PC-9 (cell line): ENCODE data around the gene UROD. TPM values are rescaled to one million over a fixed set of nuclear protein-coding genes. Genes with fewer than 3 reads are reported as not detected.

Experiments
- BruUV-seq: library from RNA; stranded (reverse); fragments of 400-500 nt; replicated peaks from 2 replicates; lab custom pipeline; 2021; lab: Mats Ljungman, UMichigan
- CTCF ChIA-PET: fragments of 300-600 bp; sonication (Branson Sonifier 250); formaldehyde crosslinking; loops from one replicate; lab custom pipeline; 2022; ENCODE audit warnings: antibody characterized with exemption; lab: Charles Lee
- POLR2A ChIA-PET: fragments of 300-600 bp; sonication (Branson Sonifier 250); formaldehyde crosslinking; loops from one replicate; lab custom pipeline; 2022; ENCODE audit warnings: antibody characterized with exemption; ENCODE audit not compliant: unreplicated experiment; lab: Charles Lee
- DNase-seq, 2 experiments: peaks; one replicate each; pipeline versions ENCODE4 v3.0.0 to v3.0.0-alpha.2; 2015 to 2022; ENCODE audit warnings: mixed read lengths in 1 of 2
- H2AFZ ChIP-seq: fragments of 200-600 bp; sonication (generic); 2 replicates; pipeline ENCODE4 v1.8.1; 2017; ENCODE audit warnings: antibody characterized with exemption
- H3F3A ChIP-seq: fragments of 200-600 bp; sonication (generic); 2 replicates; pipeline ENCODE4 v1.8.1; 2017; ENCODE audit warnings: antibody characterized with exemption, mild to moderate bottlenecking, low read depth; ENCODE audit not compliant: insufficient read depth
- H3K27ac ChIP-seq: fragments of 200-600 bp; sonication (generic); 2 replicates; pipeline ENCODE4 v1.6.1; 2016; ENCODE audit warnings: mixed run types
- H3K27me3 ChIP-seq: fragments of 200-600 bp; sonication (generic); 2 replicates; pipeline ENCODE4 v1.6.1; 2016; ENCODE audit warnings: low read depth, mixed run types; ENCODE audit not compliant: insufficient read depth
- H3K36me3 ChIP-seq: fragments of 200-600 bp; sonication (generic); 2 replicates; pipeline ENCODE4 v1.6.1; 2016; ENCODE audit warnings: low read depth, mixed run types
- H3K4me1 ChIP-seq: fragments of 200-600 bp; sonication (generic); replicated peaks from 2 replicates; pipeline ENCODE4 v1.6.1; 2016; ENCODE audit warnings: mixed run types; ENCODE audit not compliant: insufficient read depth
- H3K4me2 ChIP-seq: fragments of 200-600 bp; sonication (generic); 2 replicates; pipeline ENCODE4 v1.6.1; 2017; ENCODE audit warnings: mixed run types
- H3K4me3 ChIP-seq: fragments of 200-600 bp; sonication (generic); 2 replicates; pipeline ENCODE4 v1.6.1; 2016; ENCODE audit warnings: mixed run types
- H3K79me2 ChIP-seq: fragments of 200-600 bp; sonication (generic); 2 replicates; pipeline ENCODE4 v1.6.1; 2017; ENCODE audit warnings: low read depth, mixed run types
- H3K9me2 ChIP-seq: fragments of 200-600 bp; sonication (generic); 2 replicates; pipeline ENCODE4 v1.8.1; 2017; ENCODE audit warnings: mild to moderate bottlenecking; ENCODE audit not compliant: insufficient read depth
- H3K9me3 ChIP-seq: fragments of 200-600 bp; sonication (generic); 2 replicates; pipeline ENCODE4 v1.8.1; 2016; ENCODE audit warnings: low read depth; ENCODE audit not compliant: insufficient read depth
- H4K20me1 ChIP-seq: fragments of 200-600 bp; sonication (generic); 2 replicates; pipeline ENCODE4 v1.8.1; 2017; ENCODE audit not compliant: insufficient read depth
- EZH2 ChIP-seq: fragments of 200-600 bp; sonication (generic); IDR thresholded peaks from 2 replicates; pipeline ENCODE4 v1.8.0; 2017; ENCODE audit warnings: antibody characterized with exemption, low read depth
- intact Hi-C: fragments of 100-400 bp; cut with micrococcal nuclease; formaldehyde crosslinking; loops from one replicate; pipeline ENCODE4 v1.10.0; 2022; ENCODE audit not compliant: unreplicated experiment
- total RNA-seq: library from RNA; stranded (reverse); gene quantifications from 2 replicates; pipeline ENCODE4 v1.2.3, GENCODE V29; 2021
- TF ChIP-seq, protein P1 (sequence below): fragments of 200-600 bp; sonication (generic); conservative IDR thresholded peaks from 2 replicates; pipeline ENCODE4 v1.6.1; 2017; ENCODE audit warnings: mixed run types, antibody characterized with exemption, mild to moderate bottlenecking, moderate library complexity

UROD gene
- total RNA-seq, 1 experiment from 2014 or later = 81.1 TPM

GRCh38 chr1:45013551-45014209, 1.6 kb downstream of the UROD start:
- DNase-seq = no peak
- Histone ChIP-seq H3K9me3 (no peaks in the 10 kb centered on the region), H3K4me3 (no peak overlapping the region), H3K27ac (no peak overlapping the region), H3K9me2 (no peaks in the 10 kb centered on the region), H3K79me2 (peaks cover 14% of the 10 kb centered on the region; the same call in 1 of the 2 replicates), H4K20me1 (no peaks in the 10 kb centered on the region), H3K27me3 (no peaks in the 10 kb centered on the region), H2AFZ (no peak overlapping the region), H3F3A (peaks cover 16% of the 10 kb centered on the region; the same call in 1 of the 2 replicates), H3K36me3 (no peaks in the 10 kb centered on the region), H3K4me1 (peaks cover 20% of the 10 kb centered on the region), H3K4me2 (peak overlapping the region; percentile 98)
- ChIA-PET POLR2A (no interaction called here), CTCF (interaction anchor here (0.9 to 4.5 kb wide), 8 partner anchors 177 to 479 kb away, joined by 3 to 53 read pairs (median 5); no protein-coding TSS in a partner anchor)
- TF ChIP-seq EZH2 = no peak
- TF ChIP-seq, protein P1, sequence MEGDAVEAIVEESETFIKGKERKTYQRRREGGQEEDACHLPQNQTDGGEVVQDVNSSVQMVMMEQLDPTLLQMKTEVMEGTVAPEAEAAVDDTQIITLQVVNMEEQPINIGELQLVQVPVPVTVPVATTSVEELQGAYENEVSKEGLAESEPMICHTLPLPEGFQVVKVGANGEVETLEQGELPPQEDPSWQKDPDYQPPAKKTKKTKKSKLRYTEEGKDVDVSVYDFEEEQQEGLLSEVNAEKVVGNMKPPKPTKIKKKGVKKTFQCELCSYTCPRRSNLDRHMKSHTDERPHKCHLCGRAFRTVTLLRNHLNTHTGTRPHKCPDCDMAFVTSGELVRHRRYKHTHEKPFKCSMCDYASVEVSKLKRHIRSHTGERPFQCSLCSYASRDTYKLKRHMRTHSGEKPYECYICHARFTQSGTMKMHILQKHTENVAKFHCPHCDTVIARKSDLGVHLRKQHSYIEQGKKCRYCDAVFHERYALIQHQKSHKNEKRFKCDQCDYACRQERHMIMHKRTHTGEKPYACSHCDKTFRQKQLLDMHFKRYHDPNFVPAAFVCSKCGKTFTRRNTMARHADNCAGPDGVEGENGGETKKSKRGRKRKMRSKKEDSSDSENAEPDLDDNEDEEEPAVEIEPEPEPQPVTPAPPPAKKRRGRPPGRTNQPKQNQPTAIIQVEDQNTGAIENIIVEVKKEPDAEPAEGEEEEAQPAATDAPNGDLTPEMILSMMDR = no peak
- intact Hi-C loops = loop anchor here (1.0 to 10.0 kb wide), 9 partner anchors 217 to 1331 kb away; partner anchors contain the start of genes MUTYH, NASP, NSUN4 and TOE1
- BruUV-seq = TSS peak; percentile 62

DNA sequence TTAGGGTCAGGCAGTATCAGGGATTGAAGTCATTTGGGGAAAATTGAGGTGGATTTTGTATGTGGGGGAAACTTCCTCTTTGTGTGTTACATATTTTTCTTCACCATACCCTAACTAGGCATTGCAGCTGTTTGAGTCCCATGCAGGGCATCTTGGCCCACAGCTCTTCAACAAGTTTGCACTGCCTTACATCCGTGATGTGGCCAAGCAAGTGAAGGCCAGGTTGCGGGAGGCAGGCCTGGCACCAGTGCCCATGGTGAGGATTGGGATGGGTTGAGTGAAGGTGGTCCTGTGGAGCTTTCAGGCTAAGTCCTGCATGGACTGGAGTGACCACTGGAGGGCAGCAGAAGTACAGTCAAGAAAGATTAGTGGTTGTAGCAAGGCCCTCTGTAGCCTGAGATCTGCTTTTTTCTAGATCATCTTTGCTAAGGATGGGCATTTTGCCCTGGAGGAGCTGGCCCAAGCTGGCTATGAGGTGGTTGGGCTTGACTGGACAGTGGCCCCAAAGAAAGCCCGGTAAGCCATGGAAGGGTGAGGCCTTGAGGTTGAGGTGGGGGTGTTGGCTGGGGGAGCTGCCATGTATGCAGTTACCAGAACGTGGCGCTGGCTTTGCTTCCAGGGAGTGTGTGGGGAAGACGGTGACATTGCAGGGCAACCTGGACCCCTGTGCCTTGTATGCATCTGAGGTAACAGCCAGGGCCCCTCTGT, 2.4 kb downstream of the UROD start:
- Histone ChIP-seq H3K27me3 (no peaks in the 10 kb centered on the region), H3K27ac (no peak overlapping the region), H3K36me3 (no peaks in the 10 kb centered on the region), H3K4me2 (no peak overlapping the region), H3K9me3 (no peaks in the 10 kb centered on the region), H4K20me1 (no peaks in the 10 kb centered on the region), H2AFZ (no peak overlapping the region), H3K4me1 (peaks cover 20% of the 10 kb centered on the region), H3K4me3 (no peak overlapping the region), H3K9me2 (no peaks in the 10 kb centered on the region), H3K79me2 (peaks cover 13% of the 10 kb centered on the region; the same call in 1 of the 2 replicates), H3F3A (peaks cover 16% of the 10 kb centered on the region; the same call in 1 of the 2 replicates)
- TF ChIP-seq EZH2 = no peak
- TF ChIP-seq, protein P1 = peak; percentile 93
- no TSS peak for BruUV-seq
- ChIA-PET CTCF (interaction anchor here (0.6 to 4.5 kb wide), 8 partner anchors 146 to 478 kb away, joined by 3 to 53 read pairs (median 4); no protein-coding TSS in a partner anchor), POLR2A (interaction anchor here (0.6 kb wide), 2 partner anchors 865 to 1209 kb away, joined by 4 to 7 read pairs; no protein-coding TSS in a partner anchor)
- DNase-seq = peak; percentile 66 to 80
- intact Hi-C loops = loop anchor here (1.0 to 10.0 kb wide), 10 partner anchors 216 to 1330 kb away; partner anchors contain the start of genes MUTYH, NASP, NSUN4 and TOE1

DNA sequence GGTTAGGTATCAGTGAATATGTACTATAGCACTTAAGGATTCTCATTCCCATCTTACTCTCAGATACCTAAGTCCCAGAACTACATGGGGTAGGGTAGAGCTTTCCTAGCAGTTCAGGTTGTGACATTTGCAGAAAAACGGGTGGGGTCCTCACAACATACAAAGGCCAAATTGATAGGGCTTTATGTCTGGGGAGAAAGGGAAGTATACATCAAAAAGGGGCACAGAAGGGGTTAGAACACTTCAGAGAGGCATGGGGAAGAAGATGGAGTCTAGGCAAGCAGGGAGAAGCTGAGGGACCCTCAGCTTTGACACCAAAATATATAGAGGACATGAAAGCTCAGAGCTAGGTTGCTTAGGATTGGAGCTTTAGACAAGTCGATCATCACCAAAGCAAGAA, 3.6 kb downstream of the UROD start:
- no peaks in the 10 kb centered on the region for H3K36me3 ChIP-seq
- POLR2A ChIA-PET = no interaction called here
- peaks cover 13% of the 10 kb centered on the region for H3K4me1 ChIP-seq
- no peak overlapping the region for H2AFZ ChIP-seq
- intact Hi-C loops = loop anchor here (5.0 to 10.0 kb wide), 4 partner anchors 342 to 1329 kb away; partner anchors contain the start of gene NSUN4
- H3K4me2 ChIP-seq = no peak overlapping the region
- BruUV-seq = no TSS peak
- no peak for DNase-seq
- H3K79me2 ChIP-seq = peaks cover 7% of the 10 kb centered on the region; the same call in 1 of the 2 replicates
- H3K27me3 ChIP-seq = no peaks in the 10 kb centered on the region
- no peaks in the 10 kb centered on the region for H3K9me3 ChIP-seq
- no peaks in the 10 kb centered on the region for H4K20me1 ChIP-seq
- H3K27ac ChIP-seq = no peak overlapping the region
- no peaks in the 10 kb centered on the region for H3K9me2 ChIP-seq
- TF ChIP-seq, protein P1 = no peak
- TF ChIP-seq EZH2 = no peak
- peaks cover 16% of the 10 kb centered on the region; the same call in 1 of the 2 replicates for H3F3A ChIP-seq
- CTCF ChIA-PET = interaction anchor here (0.5 to 4.5 kb wide), 3 partner anchors 275 to 457 kb away, joined by 3 to 53 read pairs (median 3); no protein-coding TSS in a partner anchor
- no peak overlapping the region for H3K4me3 ChIP-seq
